Psoas muscle (tissue), 8 donors: ENCODE measurements around the gene ADIG. TPM values are rescaled to one million over a fixed set of nuclear protein-coding genes. Genes with fewer than 3 reads are reported as not detected.

Experiments used
- ATAC-seq, 4 donors: fragments of 200-7000 bp; cut with Tn5 transposase; one replicate each; pipeline ENCODE4 v1.9.1; 2020; ENCODE audit warnings: moderate library complexity in 3 of 4, mild to moderate bottlenecking in 2 of 4
- DNase-seq, 2 donors: peaks; one replicate each; pipeline ENCODE4 v3.0.0-alpha.2; 2020
- H3K27ac ChIP-seq: fragments of 200-600 bp; one replicate; pipeline ENCODE4 v1.8.0; 2022
- H3K27me3 ChIP-seq, 3 donors: fragments of 200-600 bp in 1 of 3; one replicate each; pipeline versions ENCODE4 v1.6.1 to v1.8.0; 2013 to 2022; ENCODE audit warnings: low read length in 2 of 3, mild to moderate bottlenecking in 2 of 3, moderate library complexity in 1 of 3; ENCODE audit not compliant: insufficient read depth in 3 of 3
- H3K36me3 ChIP-seq, 2 donors: fragments of 200-600 bp in 1 of 2; one replicate each; pipeline versions ENCODE4 v1.6.1 to v1.8.0; 2013 to 2022; ENCODE audit warnings: low read depth in 1 of 2, mild to moderate bottlenecking in 1 of 2, moderate library complexity in 1 of 2; ENCODE audit not compliant: insufficient read depth in 1 of 2
- H3K4me1 ChIP-seq: fragments of 200-600 bp; one replicate; pipeline ENCODE4 v1.8.0; 2022
- H3K4me3 ChIP-seq: fragments of 200-600 bp; one replicate; pipeline ENCODE4 v1.8.0; 2022; ENCODE audit warnings: mild to moderate bottlenecking
- H3K9me3 ChIP-seq: fragments of 200-600 bp; one replicate; pipeline ENCODE4 v1.8.0; 2022
- WGBS, 3 donors: extraction: QIAGEN DNeasy Blood & Tissue Kit; methylation state at CpG; one replicate each; pipeline versions ENCODE4 v1.1.6 to v1.1.7; 2013; 5-methylcytosine and 5-hydroxymethylcytosine counted together
- intact Hi-C, 2 donors: fragments of 100-400 bp; cut with DNase I; formaldehyde crosslinking; loops; one replicate each; pipeline versions ENCODE4 v1.11.0 to v1.14.2; 2022
- polyA plus RNA-seq, 3 donors: library from polyadenylated mRNA; stranded (reverse); fragments of 200-250 nt; gene quantifications; one replicate each; pipeline ENCODE4 v1.2.3, GENCODE V29; 2013
- total RNA-seq, 4 donors: library from RNA; stranded (reverse); fragmentation: NEBNext Ultra II Directional in 2 of 4; extraction: Animal tissue kit (Norgen Biotek cat#: 25700) in 2 of 4; gene quantifications; one replicate each; pipeline versions ENCODE4 v1.2.1 to v1.2.4, GENCODE V29; 2021 to 2023
- TF ChIP-seq, protein P1 (sequence below): fragments of 200-600 bp; IDR thresholded peaks from one replicate; pipeline ENCODE4 v1.8.0; 2022; ENCODE audit warnings: antibody characterized with exemption
- donor health status: healthy with polysubstance abuse.
- donor health status: DM: no; HTN: no; CAD: no; lungs with moderate emphysema.
- donor health status: Bipolar disorder and iron deficiency.
- donor health status: healthy.
- donor health status: DM: yes; HTN: yes; CAD: no.
- donor health status: DM: no; HTN: no; CAD: no.
- donor health status: DM: no; HTN: no; CAD: no.
- donor health status: DM: yes; HTN: yes; CAD: no.

The ADIG gene
- total and polyA plus RNA-seq, 7 donors, result not detected

DNA sequence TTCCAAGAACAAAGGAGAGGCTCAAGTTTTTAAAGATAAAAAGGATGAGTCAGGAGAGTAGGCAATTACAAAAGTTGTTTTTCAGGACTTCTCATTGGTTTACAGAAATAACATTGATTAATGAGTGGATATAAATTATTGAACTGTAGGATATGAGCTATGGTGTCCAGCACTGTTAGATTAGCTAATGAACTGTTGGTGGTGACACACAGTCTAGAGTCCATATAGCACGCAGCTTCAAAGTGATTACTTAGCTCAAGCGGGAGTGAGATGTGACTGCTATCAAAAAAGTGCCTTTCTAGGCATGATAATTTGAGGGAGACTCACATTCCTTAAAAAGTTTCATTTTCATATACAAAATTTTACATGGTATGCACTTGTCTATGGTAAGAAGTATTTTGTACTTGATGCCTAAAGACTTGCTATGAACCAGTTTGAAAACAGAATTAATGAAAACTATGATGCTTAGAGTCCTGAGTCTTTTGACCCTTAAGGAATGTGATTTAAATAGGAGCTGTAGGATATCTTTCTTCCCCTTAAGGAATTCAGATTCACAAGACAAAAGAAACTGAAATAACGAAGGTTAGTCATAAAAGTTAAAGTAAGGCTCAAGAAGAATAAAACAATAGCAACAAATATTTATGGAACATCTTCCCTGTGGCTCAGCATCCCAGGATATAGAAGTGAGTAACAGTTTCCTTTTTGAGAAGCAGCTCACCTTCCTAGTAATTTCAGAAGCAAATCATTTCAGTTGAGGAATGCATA lies 22.2 kb upstream of the ADIG start:
- TF ChIP-seq, protein P1, sequence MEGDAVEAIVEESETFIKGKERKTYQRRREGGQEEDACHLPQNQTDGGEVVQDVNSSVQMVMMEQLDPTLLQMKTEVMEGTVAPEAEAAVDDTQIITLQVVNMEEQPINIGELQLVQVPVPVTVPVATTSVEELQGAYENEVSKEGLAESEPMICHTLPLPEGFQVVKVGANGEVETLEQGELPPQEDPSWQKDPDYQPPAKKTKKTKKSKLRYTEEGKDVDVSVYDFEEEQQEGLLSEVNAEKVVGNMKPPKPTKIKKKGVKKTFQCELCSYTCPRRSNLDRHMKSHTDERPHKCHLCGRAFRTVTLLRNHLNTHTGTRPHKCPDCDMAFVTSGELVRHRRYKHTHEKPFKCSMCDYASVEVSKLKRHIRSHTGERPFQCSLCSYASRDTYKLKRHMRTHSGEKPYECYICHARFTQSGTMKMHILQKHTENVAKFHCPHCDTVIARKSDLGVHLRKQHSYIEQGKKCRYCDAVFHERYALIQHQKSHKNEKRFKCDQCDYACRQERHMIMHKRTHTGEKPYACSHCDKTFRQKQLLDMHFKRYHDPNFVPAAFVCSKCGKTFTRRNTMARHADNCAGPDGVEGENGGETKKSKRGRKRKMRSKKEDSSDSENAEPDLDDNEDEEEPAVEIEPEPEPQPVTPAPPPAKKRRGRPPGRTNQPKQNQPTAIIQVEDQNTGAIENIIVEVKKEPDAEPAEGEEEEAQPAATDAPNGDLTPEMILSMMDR, result no peak
- no peak for ATAC-seq
- no peaks in the 10 kb centered on the region for H3K27me3 ChIP-seq
- peaks cover 16 to 96% of the 10 kb centered on the region in 2 donors for H3K36me3 ChIP-seq
- WGBS, 3 donors, result 93 to 97% (median 94%) methylated on average over 3 of the region's 3 CpGs
- H3K27ac ChIP-seq, result no peak overlapping the region
- no peaks in the 10 kb centered on the region for H3K4me1 ChIP-seq
- intact Hi-C loops, result no loop called here
- H3K9me3 ChIP-seq, result no peaks in the 10 kb centered on the region
- no peak overlapping the region for H3K4me3 ChIP-seq
- DNase-seq, result no peak

DNA sequence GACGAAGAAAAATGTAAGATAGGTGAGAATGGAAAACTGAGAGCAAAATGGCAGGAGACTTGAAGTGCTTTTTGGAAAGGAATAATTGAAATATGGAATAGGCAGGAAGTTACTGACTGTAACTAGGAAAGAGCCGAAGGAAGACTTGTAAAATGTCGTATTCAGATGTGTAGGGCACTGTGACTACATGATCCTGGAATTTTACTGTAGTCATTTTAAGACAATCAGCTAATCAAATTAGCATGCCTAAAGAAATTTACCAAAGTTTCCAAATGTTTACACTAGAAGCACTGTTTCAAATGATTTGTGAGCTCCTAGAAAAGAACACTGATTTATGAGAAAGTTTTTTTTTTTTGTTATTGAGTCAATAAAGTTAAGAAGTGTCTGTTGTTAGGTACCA lies 21.2 kb upstream of the ADIG start:
- Histone ChIP-seq H3K27me3 (no peaks in the 10 kb centered on the region), H3K9me3 (no peaks in the 10 kb centered on the region), H3K4me3 (no peak overlapping the region), H3K36me3 (peaks cover 17 to 95% of the 10 kb centered on the region in 2 donors), H3K27ac (no peak overlapping the region), H3K4me1 (no peaks in the 10 kb centered on the region)
- TF ChIP-seq, protein P1, result no peak
- ATAC-seq (no peak), DNase-seq (no peak)
- intact Hi-C loops, result no loop called here
- 96 to 99% (median 96%) methylated on average over 3 of the region's 3 CpGs for WGBS, 3 donors

DNA sequence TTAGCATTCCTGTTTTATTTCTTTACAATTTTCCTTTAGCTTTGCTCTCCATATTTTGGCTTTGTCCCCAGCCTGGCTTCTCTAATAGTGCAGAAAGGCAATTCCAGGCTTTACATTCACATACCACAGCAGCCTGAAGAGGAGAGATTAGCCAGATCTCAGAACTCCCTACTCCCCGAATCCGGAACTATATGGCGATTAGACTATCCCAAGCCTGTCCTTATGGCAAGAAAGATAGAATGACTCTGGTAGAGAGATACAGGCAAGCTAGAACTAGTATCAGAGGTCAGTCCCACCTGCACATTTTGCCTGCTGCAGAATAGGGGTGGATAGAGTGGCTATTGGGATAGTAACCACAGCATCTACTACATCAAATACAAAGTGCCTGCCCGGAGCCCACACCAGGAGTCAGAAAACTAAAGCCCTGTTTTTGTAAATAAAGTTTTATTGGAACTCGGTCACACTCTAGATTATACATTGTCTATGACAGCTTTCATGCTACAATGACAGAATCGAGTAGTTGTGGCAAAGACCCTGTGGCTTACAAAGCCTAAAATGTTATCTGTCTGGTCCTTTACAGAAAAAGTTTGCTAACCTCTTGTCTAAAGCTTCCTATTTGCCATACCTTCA lies 17.1 kb upstream of the ADIG start:
- Histone ChIP-seq H3K4me1 (no peaks in the 10 kb centered on the region), H3K9me3 (no peaks in the 10 kb centered on the region), H3K4me3 (no peak overlapping the region), H3K27ac (no peak overlapping the region), H3K27me3 (no peaks in the 10 kb centered on the region), H3K36me3 (peaks cover 10 to 94% of the 10 kb centered on the region in 2 donors)
- no peak for DNase-seq
- intact Hi-C loops, result no loop called here
- no peak for ATAC-seq
- TF ChIP-seq, protein P1, result no peak
- 93 to 98% (median 97%) methylated on average over 6 of the region's 6 CpGs for WGBS, 3 donors

DNA sequence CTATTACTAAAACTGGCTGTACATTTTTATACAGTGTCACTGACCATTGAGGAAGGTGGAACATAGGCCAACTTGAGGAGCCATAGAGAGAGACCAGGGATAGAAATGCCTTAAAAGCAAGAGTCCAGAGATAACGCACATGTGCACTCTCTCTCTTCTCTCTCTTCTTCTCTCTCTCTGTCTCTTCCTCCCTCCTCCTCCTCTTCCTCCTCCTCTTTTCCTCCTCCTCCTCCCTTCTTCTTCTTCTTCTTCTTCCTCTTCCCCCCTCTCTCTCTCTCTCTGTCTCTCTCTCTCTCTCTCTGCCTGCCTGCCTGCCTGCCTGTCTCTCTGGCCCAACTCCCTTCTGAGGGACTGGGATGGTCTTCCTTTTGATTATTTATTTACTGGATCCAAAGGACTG lies 16.3 kb upstream of the ADIG start:
- Histone ChIP-seq H3K27me3 (no peaks in the 10 kb centered on the region), H3K4me1 (no peaks in the 10 kb centered on the region), H3K9me3 (no peaks in the 10 kb centered on the region), H3K36me3 (peaks cover 10 to 94% of the 10 kb centered on the region in 2 donors), H3K4me3 (no peak overlapping the region), H3K27ac (no peak overlapping the region)
- DNase-seq (no peak), ATAC-seq (no peak)
- WGBS, 3 donors, result 90 to 97% (median 95%) methylated on average over 1 of the region's 1 CpG
- TF ChIP-seq, protein P1, result no peak
- intact Hi-C loops, result loop anchor here in 1 of 2 donors (5.0 kb wide), 1 partner anchor 1203 kb away; no protein-coding TSS in a partner anchor
